Adipose tissue (tissue), 3 donors: Measurements from ENCODE around the gene MEAK7. TPM values are rescaled to one million over a fixed set of nuclear protein-coding genes. Genes with fewer than 3 reads are reported as not detected.

ENCODE experiments used
- H3K27ac ChIP-seq: one replicate; pipeline ENCODE4 v1.5.1; 2013; ENCODE audit warnings: low read depth, low read length
- WGBS, 3 donors: extraction: QIAGEN DNeasy Blood & Tissue Kit; methylation state at CpG; one replicate each; pipeline ENCODE4 v1.1.7; 2013; 5-methylcytosine and 5-hydroxymethylcytosine counted together
- polyA plus RNA-seq, 3 donors: library from polyadenylated mRNA; stranded (reverse); fragments of 200-250 nt; gene quantifications; one replicate each; pipeline ENCODE4 v1.2.3, GENCODE V29; 2013
- donor health status: healthy with polysubstance abuse.
- donor health status: Bipolar disorder and iron deficiency.
- donor health status: healthy.

Gene MEAK7
- polyA plus RNA-seq, 3 donors, result 2.5 to 4.2 (median 3.9) TPM

DNA sequence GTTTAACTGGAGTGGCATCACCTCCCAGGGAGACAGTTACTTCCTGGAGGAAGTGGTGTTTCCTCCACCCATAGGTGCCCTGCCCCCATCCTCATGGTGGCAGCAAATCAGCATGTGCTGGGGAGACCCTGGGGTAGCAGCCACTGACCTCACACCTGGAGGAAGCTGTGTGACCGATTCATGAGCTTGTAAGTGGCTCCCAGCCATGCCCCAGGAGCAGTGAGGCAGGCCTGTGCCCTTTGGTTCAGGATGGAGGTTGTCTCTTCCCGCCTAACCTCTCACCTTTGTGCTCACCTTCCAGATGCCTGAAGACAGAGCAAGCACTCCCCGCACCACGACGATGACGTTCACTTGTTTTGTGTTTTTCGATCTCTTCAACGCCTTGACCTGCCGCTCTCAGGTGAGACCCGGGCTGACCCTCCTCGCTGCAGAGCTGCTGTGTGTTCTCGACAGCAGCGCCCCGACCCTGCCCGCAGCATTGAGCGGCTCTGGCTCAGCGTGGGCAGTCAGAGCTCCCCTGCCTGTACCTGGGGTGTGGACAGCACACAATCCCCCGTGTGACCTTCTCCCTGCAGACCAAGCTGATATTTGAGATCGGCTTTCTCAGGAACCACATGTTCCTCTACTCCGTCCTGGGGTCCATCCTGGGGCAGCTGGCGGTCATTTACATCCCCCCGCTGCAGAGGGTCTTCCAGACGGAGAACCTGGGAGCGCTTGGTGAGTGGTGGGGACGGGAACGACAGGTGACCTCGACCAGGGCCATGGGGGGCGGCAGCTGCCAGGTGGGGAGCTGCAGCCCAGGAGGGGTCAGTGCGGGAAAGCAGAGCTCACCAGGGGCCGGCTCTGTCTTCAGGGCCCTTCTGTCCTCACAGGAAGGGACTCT is 42.8 kb downstream of the MEAK7 start:
- H3K27ac ChIP-seq, result no peak overlapping the region
- WGBS, 3 donors, result 88 to 93% (median 92%) methylated on average over 30 of the region's 30 CpGs

DNA sequence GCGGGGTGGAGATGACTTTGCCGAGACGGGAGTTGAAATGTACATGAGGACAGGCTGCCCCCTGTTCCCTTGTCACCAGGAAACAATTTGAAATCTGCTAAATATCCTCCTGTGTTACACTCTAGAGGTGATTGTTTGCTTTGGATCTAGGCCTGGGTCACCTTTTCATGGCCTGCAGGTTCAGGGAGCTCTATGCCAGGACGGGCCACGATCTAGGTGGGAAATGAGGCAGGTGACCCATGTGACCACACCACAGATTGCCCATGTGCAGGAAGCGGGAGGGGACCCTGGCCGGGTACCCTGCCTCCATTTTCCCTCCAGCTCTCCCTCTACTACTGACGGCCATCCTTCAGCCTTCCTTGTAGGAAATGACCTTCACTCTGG is 43.4 kb downstream of the MEAK7 start:
- H3K27ac ChIP-seq, result no peak overlapping the region
- 53 to 74% (median 70%) methylated on average over 8 of the region's 8 CpGs for WGBS, 3 donors

DNA sequence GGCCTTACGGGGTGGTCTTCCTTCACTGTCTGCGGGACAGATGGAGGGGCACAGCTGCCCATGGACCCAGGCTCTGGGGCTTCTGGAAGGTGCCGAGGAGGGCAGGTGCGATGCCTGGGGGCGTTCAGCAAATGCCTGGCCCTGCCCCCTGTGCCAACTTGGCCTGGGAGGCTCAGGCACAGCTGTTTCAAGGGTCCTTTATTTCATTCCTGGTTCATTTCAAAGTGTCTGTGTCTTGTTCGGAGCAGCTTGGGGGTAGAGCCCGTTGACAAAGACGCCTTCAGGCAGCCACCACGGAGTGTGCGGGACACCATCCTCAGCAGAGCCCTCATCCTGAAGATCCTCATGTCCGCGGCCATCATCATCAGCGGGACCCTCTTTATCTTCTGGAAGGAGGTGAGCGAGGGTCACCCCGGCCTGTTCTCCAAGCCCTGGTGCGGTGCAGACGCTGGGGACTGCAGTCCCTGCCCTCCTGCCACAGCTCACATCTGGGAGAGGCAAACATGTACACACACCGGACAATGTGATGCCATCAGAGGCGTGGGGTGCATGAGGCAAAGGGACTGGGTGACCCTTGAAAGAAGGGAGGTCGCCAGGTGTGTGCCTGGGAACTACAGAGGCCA is 43.9 kb downstream of the MEAK7 start:
- H3K27ac ChIP-seq, result no peak overlapping the region
- WGBS, 3 donors, result 81 to 85% (median 82%) methylated on average over 20 of the region's 20 CpGs

DNA sequence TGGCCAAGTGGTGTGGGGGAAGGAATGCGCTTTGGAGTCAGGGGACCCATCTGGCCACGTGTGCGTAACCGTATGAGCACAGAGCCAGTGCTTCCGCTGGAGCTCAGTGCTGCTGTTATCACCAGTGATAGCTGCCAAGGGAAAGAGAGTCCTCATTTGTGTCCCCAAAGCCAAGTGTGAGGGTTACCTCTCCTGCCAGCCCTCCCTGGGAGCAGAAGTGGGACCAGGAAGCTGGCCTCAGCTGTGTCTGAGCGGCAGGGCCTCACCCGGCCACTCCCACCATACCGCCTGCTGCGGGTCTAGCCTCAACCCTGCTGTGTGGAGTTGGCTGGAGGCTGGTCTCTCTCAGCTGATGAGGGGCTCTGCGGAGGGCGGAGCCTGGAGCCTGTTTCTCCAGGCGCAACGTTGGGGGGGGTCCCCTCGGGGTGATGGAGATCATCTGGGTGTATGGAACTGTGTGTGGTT is 44.5 kb downstream of the MEAK7 start:
- no peak overlapping the region for H3K27ac ChIP-seq
- 77 to 87% (median 83%) methylated on average over 14 of the region's 14 CpGs for WGBS, 3 donors

DNA sequence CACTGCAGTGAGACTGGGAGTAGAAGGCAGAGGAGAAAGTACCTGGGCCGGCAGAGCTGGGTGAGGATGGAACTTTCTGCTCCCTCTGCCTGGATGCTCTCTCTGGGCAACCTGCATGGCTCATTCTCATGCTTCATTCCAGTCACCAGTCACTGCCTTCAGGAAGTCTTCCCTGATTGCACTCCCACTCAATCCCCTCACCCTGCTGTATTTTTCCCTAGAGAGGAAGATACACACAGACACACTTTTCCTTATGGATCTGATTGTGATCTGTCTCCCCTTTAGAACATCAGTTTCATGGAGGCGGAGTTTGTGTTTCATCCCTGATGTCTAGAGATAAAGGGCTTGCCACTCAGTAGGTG is 44.9 kb downstream of the MEAK7 start:
- WGBS, 3 donors, result 83 to 100% (median 98%) methylated on average over 2 of the region's 2 CpGs
- no peak overlapping the region for H3K27ac ChIP-seq

DNA sequence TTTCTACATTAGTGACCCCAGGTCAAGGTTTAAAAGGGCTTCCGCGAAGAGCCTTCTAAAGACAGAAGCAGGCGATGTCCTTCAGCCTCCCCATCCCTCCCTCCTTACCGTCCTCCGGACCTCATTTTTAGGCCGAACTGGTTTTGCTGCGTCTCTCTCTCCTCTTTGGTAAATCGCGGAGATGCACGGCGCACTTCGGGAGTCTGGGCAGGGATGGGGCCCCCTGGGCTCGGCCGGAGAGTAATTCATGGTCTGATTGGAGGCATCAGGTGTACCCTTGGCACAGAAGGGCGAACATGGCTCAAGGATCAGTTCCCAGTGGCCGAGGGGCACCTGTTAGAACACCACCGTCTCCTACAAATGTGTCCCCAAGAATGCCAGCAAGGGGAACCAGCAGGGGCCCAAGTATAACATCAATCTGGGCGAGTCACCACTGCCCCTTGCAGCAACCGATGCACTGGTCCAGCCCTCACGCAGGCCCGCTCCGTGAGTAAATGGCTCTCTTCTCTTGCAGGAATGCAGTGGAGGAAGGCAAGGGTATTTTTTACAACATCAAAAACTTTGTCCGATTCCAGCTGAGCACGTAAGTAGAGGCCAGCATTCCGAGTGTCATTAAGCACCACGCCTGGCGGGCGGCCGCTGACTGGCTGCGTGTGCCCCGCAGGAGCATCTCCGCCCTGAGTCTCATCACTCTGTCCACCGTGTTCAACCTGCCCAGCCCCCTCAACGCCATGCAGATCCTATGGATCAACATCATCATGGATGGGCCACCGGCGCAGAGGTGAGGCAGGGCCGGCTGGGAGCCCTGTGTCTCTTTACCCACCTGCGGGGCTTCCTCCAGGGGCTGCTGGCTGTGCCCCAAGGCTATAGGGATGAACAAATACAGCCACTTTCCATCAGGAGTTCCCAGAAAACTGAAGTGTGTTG is 45.6 kb downstream of the MEAK7 start:
- 92 to 94% (median 92%) methylated on average over 38 of the region's 38 CpGs for WGBS, 3 donors
- no peak overlapping the region for H3K27ac ChIP-seq

DNA sequence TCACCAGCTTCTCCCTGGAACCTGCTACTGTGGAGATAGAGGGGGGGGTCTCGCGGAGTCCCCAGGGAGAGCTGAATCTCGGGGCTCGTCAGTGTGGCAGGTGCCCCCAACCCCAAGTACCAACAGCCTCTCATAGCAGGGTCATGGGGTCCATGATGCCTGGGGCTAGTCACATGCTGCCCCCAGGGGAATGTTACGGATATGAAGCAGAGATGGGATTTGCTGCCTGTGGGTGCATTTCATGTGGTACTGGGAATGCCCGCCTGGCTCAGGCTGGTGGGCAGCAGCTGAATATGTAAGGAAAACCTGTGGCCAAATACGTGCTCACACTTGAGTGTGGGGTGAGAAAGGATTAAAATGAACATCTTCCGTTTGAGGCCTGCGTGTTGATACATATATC is 49.4 kb downstream of the MEAK7 start:
- no peak overlapping the region for H3K27ac ChIP-seq
- 90 to 94% (median 93%) methylated on average over 9 of the region's 9 CpGs for WGBS, 3 donors

Other genes with a start within 250 kb of the MEAK7 start
- gene WFDC1, start 209.8 kb downstream of the MEAK7 start, polyA plus RNA-seq, result 1 to 10 TPM in 2 of 3 donors, under 1 TPM in 1; 0.13 to 2.1 (median 1.6) TPM
- under 1 TPM in 2 of 3 donors, not detected in 1; 0.06 to 0.15 TPM for gene ATP2C2, start 136.1 kb downstream of the MEAK7 start, polyA plus RNA-seq
- 100 to 1,000 TPM in 2 of 3 donors, 10 to 100 TPM in 1; 14.1 to 134 (median 132) TPM for gene COTL1, start 113.4 kb upstream of the MEAK7 start, polyA plus RNA-seq
- 10 to 100 TPM; 16.1 to 29.2 (median 17.8) TPM for gene KLHL36, start 143.9 kb upstream of the MEAK7 start, polyA plus RNA-seq
- gene USP10, start 195.3 kb upstream of the MEAK7 start, polyA plus RNA-seq, result 10 to 100 TPM; 13.1 to 39.0 (median 21.8) TPM